C4-2B (cell line): ENCODE measurements around the gene SLC34A1.

Source experiments
- CTCF ChIP-seq: fragments of 450-650 bp; conservative IDR thresholded peaks from 2 replicates; pipeline ENCODE4 v1.5.1; 2017; ENCODE audit warnings: mild to moderate bottlenecking
- ZFX ChIP-seq: fragments of 450-650 bp; IDR thresholded peaks from 2 replicates; pipeline ENCODE4 v1.6.1; 2017

GRCh38 chr5:177362292-177362609, 22.0 kb upstream of the SLC34A1 start:
- TF ChIP-seq CTCF = no peak
- no peak for TF ChIP-seq ZFX
